HG03097 (cell line): ENCODE results near the gene GSS.

Source experiments
- ATAC-seq: cut with Tn5 transposase; IDR thresholded peaks from one replicate; pipeline ENCODE4 v1.9.1; 2021; ENCODE audit not compliant: unreplicated experiment, low FRiP score

Gene GSS

DNA sequence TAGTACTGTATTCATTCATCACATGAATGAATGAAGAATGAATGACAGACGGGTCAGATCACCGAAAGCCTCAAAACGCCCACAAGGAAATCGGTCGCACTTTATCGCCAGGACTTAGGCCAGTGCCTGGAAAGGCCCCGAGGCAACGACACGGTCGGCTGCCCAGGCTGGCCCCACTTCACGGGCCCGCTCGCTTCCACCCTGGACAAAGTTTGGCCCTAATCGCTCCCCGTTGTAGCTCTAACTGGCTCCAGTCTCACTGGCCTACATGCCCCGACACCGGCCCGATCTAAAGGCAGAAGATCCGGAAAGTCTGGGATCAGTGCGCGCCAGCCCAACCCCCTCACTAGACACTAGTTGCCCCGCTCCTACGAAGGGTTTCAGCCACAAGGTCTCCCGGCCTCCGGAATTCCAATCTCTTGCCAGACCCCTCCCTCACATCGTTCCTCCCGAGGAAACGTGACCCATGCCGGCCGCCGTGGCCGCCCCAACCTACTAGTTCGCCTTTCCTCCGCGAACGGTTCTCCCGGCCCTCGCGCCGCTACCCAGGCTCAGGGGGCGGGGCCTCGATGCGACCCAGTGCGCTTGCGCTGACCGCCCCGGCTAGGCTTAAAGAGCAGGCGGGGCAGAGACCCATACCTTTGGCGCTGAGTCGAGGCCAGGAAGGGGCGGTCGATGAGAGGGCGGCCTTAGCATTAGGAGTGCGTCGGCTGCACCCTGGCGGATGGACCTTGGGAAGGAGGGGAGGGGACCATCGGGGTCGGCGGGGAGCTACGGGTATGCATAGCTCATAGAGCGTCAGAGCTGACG, at the start of gene GSS, which contains the start of gene MYH7B:
GSS (minus strand) TSS at position 576 of the 810 bp plus-strand sequence. CDS start 3,954 bp downstream, outside the sequence.
MYH7B (plus strand) TSS at position 638 of the 810 bp plus-strand sequence. CDS start 22,138 bp downstream, outside the sequence.
- ATAC-seq: peak; percentile 83

DNA sequence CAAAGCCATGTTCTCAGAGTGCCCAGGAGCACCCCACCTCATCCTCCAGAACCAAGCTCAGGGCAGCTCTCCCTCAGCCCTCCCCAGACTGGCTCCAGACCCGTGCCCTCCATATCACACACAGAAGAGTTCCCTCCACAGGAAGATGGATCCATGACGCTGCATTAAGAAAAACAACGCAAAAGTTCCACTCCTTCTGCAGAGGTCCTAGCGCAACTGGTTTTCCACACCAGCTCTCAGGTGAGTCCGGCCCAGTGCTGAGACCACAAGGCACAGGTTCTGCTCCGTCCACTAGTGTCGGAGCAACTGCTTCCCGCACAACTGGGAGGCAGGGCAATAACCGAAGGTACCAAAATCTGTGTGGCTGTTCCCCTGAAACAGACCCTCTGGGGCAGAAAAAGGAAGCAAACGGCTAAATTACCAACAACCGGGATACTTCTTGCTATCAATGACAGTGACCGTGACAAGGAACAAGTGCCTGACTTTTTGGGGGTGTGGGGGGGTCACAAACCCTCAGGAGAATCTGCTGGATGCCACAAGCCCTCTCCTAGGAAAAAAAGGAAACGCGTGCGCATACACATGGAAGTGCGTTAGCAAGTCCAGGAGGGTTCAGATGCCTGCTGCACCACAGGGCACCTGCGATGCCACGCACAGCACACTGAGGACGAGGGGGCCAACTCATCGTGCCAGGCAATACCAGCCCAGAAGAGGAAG, 49.3 kb upstream of the GSS start:
- ATAC-seq: no peak

DNA sequence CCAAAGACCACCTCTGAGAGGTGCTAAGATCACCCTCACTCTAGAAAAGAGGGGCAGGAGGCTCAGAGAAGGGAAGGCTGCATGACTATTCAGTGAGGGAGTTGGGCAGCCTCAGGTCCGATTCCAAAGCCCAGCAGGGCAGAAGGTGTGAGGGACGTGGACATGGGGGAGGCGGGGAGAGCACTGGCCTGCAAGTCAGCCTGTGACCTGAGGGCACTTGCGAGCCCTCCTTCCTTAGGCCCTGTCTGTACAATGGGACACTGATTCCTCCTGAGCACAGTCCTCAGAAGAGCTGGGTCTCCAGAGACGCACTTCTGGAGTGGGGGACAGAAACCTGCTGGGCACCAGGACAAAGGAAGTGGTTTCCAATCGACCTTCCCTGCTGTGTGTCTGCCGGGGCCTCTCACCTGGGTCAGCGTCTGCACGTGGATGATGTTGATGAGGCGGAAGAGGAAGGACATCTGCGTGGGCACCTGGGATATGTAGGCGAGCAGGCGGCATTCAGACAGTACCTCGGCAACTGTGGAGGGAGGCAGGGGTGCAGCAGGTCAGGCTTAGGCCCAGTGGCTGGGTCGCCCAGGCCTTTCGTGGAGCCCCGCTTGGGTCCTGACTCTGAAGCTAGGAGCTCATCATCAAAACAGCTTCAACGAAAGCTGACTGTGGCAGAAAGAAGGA, 48.6 kb upstream of the GSS start:
- no peak for ATAC-seq

DNA sequence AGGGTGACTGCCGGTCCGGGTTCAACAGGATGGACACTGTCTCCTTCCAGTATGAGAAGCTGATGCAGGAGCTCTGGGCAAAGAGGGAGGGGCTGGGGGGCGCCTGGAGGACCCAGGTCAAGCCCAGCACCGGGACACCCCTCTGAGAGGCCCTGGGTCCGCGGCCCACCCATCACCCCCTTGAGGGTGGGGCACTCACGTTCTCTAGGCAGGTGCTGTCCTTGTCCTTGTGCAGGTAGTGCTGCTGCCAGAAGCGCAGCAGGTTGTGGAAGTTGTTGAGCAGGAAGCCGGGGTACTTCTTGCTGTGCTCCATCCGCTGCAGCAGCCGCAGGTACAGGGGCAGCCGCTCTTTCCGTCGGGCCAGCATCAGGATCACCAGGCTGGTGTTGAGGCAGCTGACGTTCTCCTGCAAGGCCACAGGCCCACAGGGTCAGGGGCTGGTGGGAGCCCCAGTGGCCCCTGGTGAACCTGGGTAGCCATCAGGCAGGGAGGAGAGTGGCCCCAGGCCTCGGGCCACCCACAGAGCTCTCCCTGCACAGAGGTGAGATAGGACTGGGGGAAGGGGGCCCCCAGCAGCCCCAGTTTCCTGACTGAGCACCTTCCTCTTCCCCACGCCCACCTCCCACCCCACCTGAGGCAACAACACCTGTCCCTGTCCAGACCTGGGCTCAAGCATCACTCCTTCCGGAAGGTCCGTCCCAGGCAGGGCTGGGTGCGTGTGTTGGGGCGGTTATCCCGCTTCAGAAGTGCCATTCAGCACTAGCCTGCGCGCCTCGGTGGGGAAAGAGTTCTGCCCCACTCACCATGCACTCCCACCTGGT, 47.8 kb upstream of the GSS start:
- ATAC-seq: no peak

DNA sequence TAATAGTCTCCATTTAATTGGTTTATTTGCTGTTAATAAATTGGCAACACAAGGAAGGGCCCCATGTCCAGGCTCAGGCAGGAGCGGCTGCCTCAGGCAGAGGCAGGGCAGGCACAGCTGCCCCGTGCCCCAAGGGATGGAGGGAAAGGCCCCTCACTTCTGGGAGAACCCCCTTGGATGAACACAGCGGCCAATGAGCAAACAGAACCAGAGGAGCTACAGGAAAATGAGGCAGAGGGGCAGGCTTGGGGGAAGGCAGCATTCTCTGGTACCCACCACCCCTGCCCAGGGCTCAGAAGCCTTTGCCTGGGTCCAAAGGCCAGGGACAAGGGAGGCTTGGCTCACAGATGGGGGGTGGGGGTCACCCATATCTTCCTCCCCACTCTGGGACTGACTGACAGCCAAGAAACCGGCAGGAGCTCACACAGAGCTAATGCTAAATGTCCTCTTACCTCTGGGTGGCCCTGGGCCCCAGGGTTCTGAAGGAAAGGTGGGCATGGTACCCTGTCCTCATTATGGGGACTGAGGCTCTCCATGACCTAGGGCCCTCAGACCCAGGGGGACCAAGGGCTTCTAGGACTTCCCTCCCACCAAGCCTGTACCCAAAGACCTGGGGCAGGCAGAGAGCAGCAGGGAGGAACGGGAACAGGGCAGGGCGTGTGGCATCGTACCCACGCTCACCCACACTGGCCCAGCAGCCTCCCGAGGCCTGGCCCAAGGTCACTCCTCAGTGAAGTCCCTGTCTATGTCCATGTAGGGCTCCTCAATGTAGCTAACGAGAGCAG, 47.0 kb upstream of the GSS start:
- ATAC-seq: no peak

DNA sequence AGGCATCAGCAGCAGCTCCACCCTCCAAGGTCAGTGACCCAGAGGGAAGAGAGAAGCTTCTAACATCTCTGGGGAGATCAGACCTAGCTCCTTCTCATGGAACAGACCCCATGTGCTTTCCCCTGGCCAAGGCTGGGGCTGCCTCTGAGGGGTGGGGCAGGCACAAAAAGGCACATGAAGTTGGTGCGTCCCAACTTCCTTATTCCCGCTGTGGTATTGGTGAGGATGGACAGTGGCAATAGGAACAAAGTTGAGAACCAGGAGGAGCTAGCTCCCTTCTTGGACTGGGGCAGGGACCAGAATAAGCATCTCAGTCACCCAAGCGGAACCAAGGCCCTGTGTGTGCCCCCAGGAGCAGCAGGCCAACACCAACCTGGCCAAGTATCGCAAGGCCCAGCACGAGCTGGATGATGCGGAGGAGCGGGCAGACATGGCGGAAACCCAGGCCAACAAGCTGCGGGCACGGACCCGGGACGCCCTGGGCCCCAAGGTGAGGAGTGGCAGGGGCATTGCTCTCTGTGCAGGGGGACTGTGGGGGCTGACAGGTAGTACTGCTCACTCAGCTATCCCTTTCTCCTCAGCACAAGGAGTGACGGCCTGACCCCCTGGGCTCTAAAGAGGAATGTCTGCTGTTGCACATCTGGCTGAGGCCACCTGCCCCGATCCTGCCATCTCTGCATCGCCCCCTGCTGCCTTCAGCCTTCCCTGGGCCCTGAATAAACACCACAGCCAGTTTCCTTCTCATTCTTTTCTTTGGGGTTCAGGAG, 46.2 kb upstream of the GSS start:
- no peak for ATAC-seq

DNA sequence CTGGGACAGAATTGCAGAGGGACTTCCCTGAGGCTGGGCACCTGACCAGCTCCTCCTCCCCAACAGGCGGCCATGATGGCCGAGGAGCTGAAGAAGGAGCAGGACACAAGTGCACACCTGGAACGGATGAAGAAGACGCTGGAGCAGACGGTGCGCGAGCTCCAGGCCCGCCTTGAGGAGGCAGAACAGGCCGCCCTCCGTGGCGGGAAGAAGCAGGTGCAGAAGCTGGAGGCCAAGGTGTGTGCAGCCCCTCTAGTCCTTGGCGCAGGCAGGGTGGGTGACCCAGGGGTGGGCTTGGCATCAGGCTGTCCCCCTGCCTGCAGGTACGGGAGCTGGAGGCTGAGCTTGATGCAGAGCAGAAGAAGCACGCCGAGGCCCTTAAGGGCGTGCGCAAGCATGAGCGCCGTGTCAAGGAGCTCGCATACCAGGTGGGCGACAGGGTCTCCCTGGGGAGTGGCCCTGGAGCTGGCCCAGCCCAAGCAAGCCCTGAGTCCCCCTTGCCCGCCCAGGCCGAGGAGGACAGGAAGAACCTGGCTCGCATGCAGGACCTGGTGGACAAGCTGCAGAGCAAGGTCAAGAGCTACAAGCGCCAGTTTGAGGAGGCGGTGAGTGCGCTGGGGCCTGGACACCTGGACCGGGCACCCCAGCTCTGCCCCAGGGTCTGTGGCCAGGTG, 45.5 kb upstream of the GSS start:
- no peak for ATAC-seq

DNA sequence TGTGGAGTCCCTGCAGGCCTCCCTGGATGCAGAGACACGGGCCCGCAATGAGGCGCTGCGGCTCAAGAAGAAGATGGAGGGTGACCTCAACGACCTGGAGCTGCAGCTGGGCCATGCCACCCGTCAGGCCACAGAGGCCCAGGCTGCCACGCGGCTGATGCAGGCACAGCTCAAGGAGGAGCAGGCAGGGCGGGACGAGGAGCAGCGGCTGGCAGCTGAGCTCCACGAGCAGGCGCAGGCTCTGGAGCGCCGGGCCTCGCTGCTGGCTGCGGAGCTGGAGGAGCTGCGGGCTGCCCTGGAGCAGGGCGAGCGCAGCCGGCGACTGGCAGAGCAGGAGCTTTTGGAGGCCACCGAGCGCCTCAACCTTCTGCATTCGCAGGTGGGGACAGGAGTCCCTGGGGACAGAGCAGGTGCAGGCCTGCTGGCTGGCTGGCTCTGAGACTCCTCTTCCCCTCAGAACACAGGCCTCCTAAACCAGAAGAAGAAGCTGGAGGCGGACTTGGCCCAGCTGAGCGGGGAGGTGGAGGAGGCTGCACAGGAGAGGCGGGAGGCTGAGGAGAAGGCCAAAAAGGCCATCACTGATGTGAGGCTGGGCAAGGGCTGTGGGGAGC, 44.8 kb upstream of the GSS start:
- ATAC-seq: no peak

DNA sequence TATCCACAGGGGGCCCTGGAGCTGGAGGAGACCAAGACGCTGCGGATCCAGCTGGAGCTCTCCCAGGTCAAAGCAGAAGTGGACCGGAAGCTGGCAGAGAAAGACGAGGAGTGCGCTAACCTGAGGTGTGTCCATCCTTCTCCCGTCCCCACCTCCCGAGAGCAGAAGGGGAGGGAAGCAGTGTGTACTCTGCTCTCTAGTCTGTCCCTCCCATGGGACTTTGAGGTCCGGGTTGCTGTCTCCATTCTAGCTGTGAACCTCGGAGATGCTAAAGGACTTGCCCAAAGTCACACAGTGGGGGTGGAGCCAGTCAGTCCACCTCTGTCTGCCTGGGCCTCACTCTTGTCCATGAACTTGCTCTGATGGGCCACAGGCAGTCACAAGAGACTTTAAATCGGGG, 44.2 kb upstream of the GSS start:
- no peak for ATAC-seq

DNA sequence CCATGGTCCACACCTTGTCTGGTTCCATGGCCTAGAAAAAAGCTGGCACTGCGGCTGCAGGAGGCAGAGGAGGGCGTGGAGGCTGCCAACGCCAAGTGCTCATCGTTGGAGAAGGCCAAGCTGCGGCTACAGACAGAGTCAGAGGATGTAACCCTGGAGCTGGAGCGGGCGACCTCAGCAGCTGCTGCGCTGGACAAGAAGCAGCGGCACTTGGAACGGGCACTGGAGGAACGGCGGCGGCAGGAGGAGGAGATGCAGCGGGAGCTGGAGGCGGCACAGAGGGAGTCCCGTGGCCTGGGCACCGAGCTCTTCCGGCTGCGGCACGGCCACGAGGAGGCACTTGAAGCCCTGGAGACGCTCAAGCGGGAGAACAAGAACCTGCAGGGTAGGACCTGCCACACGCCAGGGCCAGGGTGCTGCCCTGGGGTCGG, 43.4 kb upstream of the GSS start:
- no peak for ATAC-seq

DNA sequence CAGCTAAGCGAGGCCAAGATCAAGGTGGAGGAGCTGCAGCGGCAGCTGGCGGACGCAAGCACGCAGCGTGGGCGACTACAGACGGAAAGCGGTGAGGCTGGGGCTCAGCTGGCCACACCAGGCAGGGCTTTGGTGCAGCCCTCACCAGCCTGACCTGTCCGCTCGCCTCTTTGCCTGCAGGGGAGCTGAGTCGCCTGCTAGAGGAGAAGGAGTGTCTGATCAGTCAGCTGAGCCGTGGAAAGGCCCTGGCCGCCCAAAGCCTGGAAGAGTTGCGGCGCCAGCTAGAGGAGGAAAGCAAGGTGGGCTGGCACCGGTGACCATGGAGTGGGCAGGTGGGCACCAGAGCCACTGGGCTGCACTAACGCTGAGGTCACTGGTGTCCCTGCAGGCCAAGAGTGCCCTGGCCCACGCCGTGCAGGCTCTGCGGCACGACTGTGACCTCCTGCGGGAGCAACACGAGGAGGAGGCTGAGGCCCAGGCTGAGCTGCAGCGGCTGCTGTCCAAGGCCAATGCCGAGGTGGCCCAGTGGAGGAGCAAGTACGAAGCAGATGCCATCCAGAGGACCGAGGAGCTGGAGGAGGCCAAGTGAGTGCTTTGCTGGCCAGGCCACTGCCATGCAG, 42.8 kb upstream of the GSS start:
- ATAC-seq: no peak

DNA sequence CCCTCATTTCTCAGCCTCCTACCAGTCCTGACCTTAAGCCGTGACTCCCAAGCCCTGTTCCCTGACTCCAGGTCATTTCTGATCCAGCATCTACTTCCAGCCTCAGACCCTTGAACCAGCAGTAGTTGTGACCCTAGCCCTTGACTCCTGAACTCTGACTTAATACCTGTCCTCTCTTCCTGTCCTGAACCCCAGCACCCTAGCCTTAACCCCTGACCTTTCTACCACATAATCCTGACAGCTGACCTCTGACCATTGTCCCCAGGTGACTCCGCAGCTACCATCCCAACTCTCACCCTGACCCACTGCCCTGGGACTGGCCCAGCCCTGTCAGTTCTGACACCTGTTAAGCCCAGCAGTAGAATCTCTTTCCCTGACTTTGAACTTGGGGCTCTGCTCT, 42.2 kb upstream of the GSS start:
- no peak for ATAC-seq

DNA sequence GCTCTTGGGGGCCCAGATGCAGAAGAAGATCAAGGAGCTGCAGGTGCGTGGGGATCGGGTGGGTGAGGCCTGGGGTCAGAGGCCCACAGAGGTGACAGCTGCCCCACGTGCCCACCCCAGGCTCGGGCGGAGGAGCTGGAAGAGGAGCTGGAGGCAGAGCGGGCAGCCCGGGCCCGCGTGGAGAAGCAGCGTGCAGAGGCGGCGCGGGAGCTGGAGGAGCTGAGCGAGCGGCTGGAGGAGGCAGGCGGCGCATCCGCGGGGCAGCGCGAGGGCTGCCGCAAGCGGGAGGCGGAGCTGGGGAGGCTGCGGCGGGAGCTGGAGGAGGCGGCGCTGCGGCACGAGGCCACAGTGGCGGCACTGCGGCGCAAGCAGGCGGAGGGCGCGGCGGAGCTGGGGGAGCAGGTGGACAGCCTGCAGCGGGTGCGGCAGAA, 41.5 kb upstream of the GSS start:
- ATAC-seq: no peak

DNA sequence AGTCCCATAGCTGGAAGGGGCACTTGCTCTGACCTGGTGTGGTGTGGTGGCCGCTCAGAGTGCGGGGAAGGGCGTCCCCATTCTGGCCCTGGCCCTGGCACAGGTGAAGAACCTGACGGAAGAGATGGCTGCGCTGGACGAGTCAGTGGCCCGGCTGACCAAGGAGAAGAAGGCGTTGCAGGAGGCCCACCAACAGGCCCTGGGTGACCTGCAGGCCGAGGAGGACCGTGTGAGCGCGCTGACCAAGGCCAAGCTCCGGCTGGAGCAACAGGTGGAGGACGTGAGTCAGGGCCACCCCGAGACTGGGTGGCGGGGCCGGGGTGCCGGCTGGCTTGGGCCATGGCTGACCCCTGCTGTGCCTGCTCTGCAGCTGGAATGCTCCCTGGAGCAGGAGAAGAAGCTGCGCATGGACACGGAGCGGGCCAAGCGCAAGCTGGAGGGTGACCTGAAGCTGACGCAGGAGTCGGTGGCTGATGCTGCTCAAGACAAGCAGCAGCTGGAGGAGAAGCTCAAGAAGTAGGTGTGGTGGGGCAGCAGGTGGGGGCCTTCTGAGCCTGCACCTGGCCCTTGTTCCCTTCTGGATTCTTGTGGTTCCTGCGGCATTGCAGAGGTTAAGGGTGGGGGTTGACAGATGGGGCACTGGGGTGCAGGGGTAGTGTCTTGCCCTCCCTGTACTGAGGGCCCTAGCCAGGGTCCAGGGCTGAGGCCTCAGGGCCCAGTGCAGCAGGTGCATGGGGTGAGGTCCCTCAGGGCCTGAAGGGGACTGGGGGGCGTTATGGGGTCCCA, 40.8 kb upstream of the GSS start:
- ATAC-seq: no peak

DNA sequence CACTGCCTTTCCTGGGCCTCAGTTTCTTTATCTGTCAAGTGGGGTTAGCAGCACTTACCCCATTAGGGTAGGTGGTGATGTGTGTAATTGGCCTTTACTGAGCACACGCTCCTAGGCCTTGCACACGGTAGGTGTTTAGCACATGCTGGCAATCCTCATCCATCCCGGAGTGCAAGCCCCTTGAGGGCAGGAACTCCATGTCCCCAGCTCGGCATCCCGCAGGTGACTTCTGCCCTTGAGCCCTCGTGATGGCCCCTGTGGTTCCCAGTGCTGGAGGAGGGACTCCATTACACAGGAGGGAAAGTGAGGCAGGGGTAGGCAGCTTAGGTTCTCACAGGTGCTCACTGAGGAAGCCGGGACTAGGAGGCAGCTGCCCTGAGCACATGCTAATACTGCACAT, 40.1 kb upstream of the GSS start:
- no peak for ATAC-seq

DNA sequence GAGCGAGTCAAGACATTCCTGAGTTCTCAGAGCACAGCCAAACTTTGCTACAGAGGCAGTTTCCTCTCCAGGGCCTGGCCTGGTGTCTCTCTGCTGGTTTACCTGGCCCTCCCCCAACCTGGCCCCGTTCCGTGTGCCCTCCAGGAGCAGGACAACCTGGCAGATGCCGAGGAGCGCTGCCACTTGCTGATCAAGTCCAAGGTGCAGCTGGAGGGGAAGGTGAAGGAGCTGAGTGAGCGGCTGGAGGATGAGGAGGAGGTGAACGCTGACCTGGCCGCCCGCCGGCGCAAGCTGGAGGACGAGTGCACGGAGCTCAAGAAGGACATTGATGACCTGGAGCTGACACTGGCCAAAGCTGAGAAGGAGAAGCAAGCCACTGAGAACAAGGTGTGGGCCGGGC, 39.6 kb upstream of the GSS start:
- ATAC-seq: no peak
